Esophagus muscularis mucosa (tissue), 4 donors: ENCODE data around the gene GRHL3. TPM values are rescaled to one million over a fixed set of nuclear protein-coding genes. Genes with fewer than 3 reads are reported as not detected.

Source experiments
- DNase-seq: peaks from one replicate; pipeline ENCODE4 v3.0.0-alpha.2; 2017; ENCODE audit errors: extremely low spot score
- H3K27ac ChIP-seq, 4 donors: fragments of 200-600 bp; sonication (generic); replicated peaks in 1 of 4; 1 replicate in 3 of 4; 2 replicates in 1 of 4; pipeline ENCODE4 v1.5.1; 2016 to 2019; ENCODE audit warnings: mild to moderate bottlenecking in 1 of 4
- H3K27me3 ChIP-seq, 4 donors: fragments of 200-600 bp; sonication (generic); one replicate each; pipeline versions ENCODE4 v1.5.1 to v1.6.0; 2016 to 2019
- H3K36me3 ChIP-seq, 4 donors: fragments of 200-600 bp; sonication (generic); one replicate each; pipeline ENCODE4 v1.5.1; 2016 to 2019
- H3K4me1 ChIP-seq, 4 donors: fragments of 200-600 bp; sonication (generic); one replicate each; pipeline ENCODE4 v1.5.1; 2016 to 2019
- H3K4me3 ChIP-seq, 4 donors: fragments of 200-600 bp; sonication (generic); 1 replicate in 2 of 4; 2 replicates in 2 of 4; pipeline ENCODE4 v1.5.1; 2016 to 2019; ENCODE audit warnings: mild to moderate bottlenecking in 4 of 4, moderate library complexity in 1 of 4
- H3K9me3 ChIP-seq, 4 donors: fragments of 200-600 bp; sonication (generic); 1 replicate in 3 of 4; 2 replicates in 1 of 4; pipeline ENCODE4 v1.5.1; 2016 to 2019
- EP300 ChIP-seq: sonication (generic); formaldehyde crosslinking; IDR thresholded peaks from one replicate; pipeline ENCODE4 v1.6.1; 2017; ENCODE audit warnings: antibody characterized with exemption
- POLR2A ChIP-seq: fragments of 450-650 bp; IDR thresholded peaks from one replicate; pipeline ENCODE4 v1.6.1; 2017; ENCODE audit warnings: antibody characterized with exemption, moderate library complexity, mild to moderate bottlenecking, low read depth
- POLR2AphosphoS5 ChIP-seq, 2 donors: sonication (generic); formaldehyde crosslinking; IDR thresholded peaks; one replicate each; pipeline ENCODE4 v1.6.1; 2017; ENCODE audit warnings: antibody characterized with exemption in 2 of 2
- WGBS: methylation state at CpG from one replicate; pipeline ENCODE4 v1.1.5; 2018; 5-methylcytosine and 5-hydroxymethylcytosine counted together
- intact Hi-C: fragments of 100-400 bp; cut with DNase I; formaldehyde crosslinking; loops from one replicate; pipeline ENCODE4 v1.15.1; 2023
- total RNA-seq, 4 donors: library from RNA; depleted of rRNA; stranded (reverse); fragments of >200 nt; gene quantifications; one replicate each; pipeline versions ENCODE4 v1.1.0 to v1.2.1, GENCODE V29; 2016
- TF ChIP-seq, protein P1 (sequence below), 3 experiments: fragments of 200-600 bp in 2 of 3; fragments of 450-650 bp in 1 of 3; sonication (generic) in 2 of 3; IDR thresholded peaks; one replicate each; pipeline ENCODE4 v1.5.1; 2017 to 2019; ENCODE audit warnings: antibody characterized with exemption in 3 of 3, mild to moderate bottlenecking in 2 of 3, moderate library complexity in 1 of 3

The GRHL3 gene
- total RNA-seq, 4 donors from 2014 or later, result not detected

DNA sequence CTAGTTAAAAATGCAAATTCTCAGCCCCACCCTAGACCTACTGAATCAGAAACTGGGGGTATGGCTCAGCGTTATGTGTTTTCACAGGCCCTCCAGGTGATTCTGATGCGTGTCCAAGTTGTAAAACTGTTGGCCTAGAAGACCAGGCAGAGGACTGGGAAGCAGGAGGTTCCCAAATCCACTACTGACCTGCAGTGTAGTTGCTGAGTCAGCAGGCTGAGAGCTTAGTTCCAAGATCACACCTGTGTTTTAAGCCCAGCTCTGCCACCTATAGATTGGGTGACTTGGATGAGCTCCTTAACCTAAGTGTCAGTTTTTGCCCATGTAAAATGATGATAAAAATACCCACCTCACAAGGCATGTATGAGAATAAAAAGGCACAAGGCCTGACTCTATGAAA, 4.1 kb downstream of the GRHL3 start:
- WGBS, result 100% methylated on average over 2 of the region's 2 CpGs
- DNase-seq, result no peak
- intact Hi-C loops, result no loop called here
- H3K9me3 ChIP-seq, result no peaks in the 10 kb centered on the region
- TF ChIP-seq, protein P1, sequence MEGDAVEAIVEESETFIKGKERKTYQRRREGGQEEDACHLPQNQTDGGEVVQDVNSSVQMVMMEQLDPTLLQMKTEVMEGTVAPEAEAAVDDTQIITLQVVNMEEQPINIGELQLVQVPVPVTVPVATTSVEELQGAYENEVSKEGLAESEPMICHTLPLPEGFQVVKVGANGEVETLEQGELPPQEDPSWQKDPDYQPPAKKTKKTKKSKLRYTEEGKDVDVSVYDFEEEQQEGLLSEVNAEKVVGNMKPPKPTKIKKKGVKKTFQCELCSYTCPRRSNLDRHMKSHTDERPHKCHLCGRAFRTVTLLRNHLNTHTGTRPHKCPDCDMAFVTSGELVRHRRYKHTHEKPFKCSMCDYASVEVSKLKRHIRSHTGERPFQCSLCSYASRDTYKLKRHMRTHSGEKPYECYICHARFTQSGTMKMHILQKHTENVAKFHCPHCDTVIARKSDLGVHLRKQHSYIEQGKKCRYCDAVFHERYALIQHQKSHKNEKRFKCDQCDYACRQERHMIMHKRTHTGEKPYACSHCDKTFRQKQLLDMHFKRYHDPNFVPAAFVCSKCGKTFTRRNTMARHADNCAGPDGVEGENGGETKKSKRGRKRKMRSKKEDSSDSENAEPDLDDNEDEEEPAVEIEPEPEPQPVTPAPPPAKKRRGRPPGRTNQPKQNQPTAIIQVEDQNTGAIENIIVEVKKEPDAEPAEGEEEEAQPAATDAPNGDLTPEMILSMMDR (IDR thresholded peaks at IDR 0.05), result no peak
- TF ChIP-seq POLR2A, result no peak
- TF ChIP-seq EP300, result no peak
- TF ChIP-seq POLR2AphosphoS5 (IDR thresholded peaks at IDR 0.05), result no peak
- peaks cover 11 to 34% (median 28%) of the 10 kb centered on the region in 4 donors for H3K4me1 ChIP-seq
- no peaks in the 10 kb centered on the region for H3K36me3 ChIP-seq
- H3K27ac ChIP-seq, result no peak overlapping the region
- H3K4me3 ChIP-seq, result no peak overlapping the region
- H3K27me3 ChIP-seq, result peaks cover 0 to 17% (median 9%) of the 10 kb centered on the region in 4 donors

DNA sequence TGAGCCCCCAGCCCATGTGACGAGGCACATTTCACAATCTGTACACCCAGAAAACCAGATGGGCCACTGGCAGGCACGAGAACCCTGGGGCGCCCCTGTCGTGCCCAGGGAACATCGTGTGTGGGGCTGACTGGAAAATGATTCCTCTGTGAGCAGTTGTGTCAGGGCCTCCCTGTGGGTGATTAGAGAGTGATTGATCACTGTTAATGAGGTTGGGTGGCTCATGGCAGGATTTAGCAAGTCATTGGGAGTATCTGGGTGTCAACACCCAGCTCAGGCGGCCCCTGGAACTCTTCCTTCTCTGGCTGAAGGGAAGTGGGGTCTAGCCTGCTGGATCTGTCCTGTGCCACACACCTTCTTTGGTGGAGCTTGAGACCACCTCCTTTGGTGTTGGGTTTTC, 5.7 kb downstream of the GRHL3 start:
- H3K27me3 ChIP-seq, result peaks cover 0 to 5% (median 0%) of the 10 kb centered on the region in 4 donors
- intact Hi-C loops, result no loop called here
- H3K9me3 ChIP-seq, result no peaks in the 10 kb centered on the region
- WGBS, result 89% methylated on average over 5 of the region's 6 CpGs
- no peaks in the 10 kb centered on the region for H3K36me3 ChIP-seq
- no peak overlapping the region for H3K27ac ChIP-seq
- TF ChIP-seq EP300 (no peak), POLR2A (no peak), POLR2AphosphoS5 (IDR thresholded peaks at IDR 0.05) (no peak)
- TF ChIP-seq, protein P1 (IDR thresholded peaks at IDR 0.05), result no peak
- no peak for DNase-seq
- peaks cover 7 to 21% (median 15%) of the 10 kb centered on the region in 4 donors for H3K4me1 ChIP-seq
- no peak overlapping the region for H3K4me3 ChIP-seq

DNA sequence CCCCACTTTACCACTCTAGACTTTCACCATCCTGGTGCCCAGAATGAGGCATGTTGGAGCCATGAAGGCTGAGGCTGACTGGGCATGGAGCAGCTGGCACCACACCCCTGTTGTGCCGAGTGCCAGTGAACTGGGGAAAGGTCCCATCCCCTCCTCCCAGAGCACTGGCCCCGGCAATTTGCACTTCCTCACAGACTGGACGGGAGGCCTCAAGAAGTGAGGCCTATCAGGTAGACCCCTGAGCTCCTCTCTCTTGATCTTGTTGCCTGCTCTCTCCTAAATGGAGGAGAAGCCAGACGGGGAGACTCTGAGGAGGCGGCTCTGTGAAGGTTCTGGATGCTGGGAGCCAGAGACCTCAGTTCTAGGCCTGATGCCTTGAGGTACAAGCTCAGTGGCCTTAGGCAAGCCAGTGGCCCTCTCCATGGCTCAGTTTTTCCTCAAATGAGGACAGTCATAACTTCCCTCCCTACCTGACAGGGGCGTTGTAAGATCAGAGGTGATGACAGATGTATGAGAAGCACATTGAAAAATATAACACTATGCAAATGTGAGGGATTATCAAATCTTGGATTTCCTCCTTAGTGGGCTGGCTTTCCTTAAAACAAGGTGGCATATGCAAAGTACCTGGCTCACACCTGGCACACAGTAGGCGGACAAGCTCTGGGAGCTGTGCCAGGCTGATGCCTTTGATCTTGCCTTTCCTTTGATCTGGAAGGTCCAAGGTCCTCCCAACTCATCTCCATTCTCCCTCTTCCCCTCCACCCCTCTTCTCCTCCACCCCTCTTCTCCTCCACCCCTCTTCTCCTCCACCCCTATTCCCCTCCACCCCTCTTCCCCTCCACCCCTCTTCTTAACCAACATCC, 6.7 kb downstream of the GRHL3 start:
- no peaks in the 10 kb centered on the region for H3K9me3 ChIP-seq
- H3K4me1 ChIP-seq, result peaks cover 7 to 21% (median 15%) of the 10 kb centered on the region in 4 donors
- DNase-seq, result no peak
- H3K36me3 ChIP-seq, result no peaks in the 10 kb centered on the region
- H3K27ac ChIP-seq, result no peak overlapping the region
- peaks cover 0 to 5% (median 0%) of the 10 kb centered on the region in 4 donors for H3K27me3 ChIP-seq
- H3K4me3 ChIP-seq, result no peak overlapping the region
- intact Hi-C loops, result no loop called here
- 84% methylated on average over 5 of the region's 7 CpGs for WGBS
- no peak for TF ChIP-seq POLR2AphosphoS5 (IDR thresholded peaks at IDR 0.05)
- no peak for TF ChIP-seq EP300

DNA sequence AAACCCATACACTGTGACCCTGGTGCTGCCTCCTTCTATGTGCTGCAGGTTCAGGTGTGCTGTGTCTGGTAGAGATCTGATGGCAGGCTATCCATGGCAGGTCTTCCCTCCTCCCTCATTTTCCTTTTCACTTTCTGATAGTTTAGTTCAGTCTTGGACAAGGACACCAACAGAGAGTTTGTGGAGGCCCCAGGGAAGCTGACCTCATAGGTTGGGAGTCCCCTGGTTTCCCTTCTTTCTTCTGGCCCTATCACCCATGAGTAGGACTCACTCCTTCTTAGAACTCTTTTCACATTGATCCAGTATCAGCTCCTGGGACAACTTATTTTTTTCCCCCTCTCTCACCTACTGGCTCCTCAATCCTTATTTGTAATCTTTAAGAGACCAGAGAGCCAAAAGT, 8.3 kb downstream of the GRHL3 start:
- H3K36me3 ChIP-seq, result no peaks in the 10 kb centered on the region
- H3K4me1 ChIP-seq, result peaks cover 0 to 5% (median 2%) of the 10 kb centered on the region in 4 donors
- no peak overlapping the region for H3K4me3 ChIP-seq
- no peaks in the 10 kb centered on the region for H3K27me3 ChIP-seq
- intact Hi-C loops, result no loop called here
- no peak for DNase-seq
- H3K27ac ChIP-seq, result no peak overlapping the region
- TF ChIP-seq, protein P1 (IDR thresholded peaks at IDR 0.05), result no peak
- TF ChIP-seq EP300, result no peak
- TF ChIP-seq POLR2A, result no peak
- TF ChIP-seq POLR2AphosphoS5 (IDR thresholded peaks at IDR 0.05), result no peak
- no peaks in the 10 kb centered on the region for H3K9me3 ChIP-seq

DNA sequence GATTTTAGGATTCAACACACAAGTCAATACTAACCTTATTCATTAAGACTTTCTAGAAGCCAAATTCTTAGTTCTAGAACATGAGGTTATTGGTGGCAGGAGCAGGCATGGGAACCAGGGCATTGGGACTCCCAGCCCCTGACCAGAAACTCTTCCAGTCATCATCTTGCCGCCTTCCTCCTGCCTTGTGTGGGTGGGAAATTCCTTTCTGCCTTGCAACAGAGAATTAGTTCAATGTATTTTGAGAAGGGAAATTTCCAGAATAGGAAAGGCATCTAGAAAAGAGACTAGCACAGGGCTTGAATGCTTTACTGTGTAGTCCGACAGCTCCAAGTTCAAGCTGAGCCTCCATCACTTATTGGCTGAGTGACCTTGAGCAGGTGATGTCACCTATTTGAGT, 8.7 kb downstream of the GRHL3 start:
- Histone ChIP-seq H3K4me3 (no peak overlapping the region), H3K27me3 (no peaks in the 10 kb centered on the region), H3K27ac (no peak overlapping the region), H3K36me3 (no peaks in the 10 kb centered on the region), H3K9me3 (no peaks in the 10 kb centered on the region), H3K4me1 (peaks cover 0 to under 1% (median 0%) of the 10 kb centered on the region in 4 donors)
- no peak for TF ChIP-seq EP300
- WGBS, result 80% methylated on average over 2 of the region's 2 CpGs
- DNase-seq, result no peak
- intact Hi-C loops, result no loop called here
